H1 (cell line): ENCODE results near the gene BRPF1. TPM values are rescaled to one million over a fixed set of nuclear protein-coding genes. Genes with fewer than 3 reads are reported as not detected.

Source experiments
- FOSL1 ChIP-seq: IDR thresholded peaks from 2 replicates; pipeline ENCODE4 v1.6.1; 2011; ENCODE audit warnings: mild to moderate bottlenecking, low read depth, low read length, moderate library complexity; ENCODE audit not compliant: insufficient read depth
- RFX5 ChIP-seq: IDR thresholded peaks from 2 replicates; pipeline ENCODE4 v1.6.1; 2011; ENCODE audit warnings: low read depth, low read length, improper control_type of control experiment, borderline replicate concordance
- polyA plus RNA-seq, 7 experiments: library from polyadenylated mRNA; depleted of rRNA in 3 of 7; stranded (reverse) in 5 of 7; unstranded in 2 of 7; fragments of >200 nt in 5 of 7; fragments of 200-250 nt in 2 of 7; gene quantifications; 1 replicate in 5 of 7; 2 replicates in 1 of 7; 4 replicates in 1 of 7; pipeline versions ENCODE4 v1.2.1 to v1.2.3, GENCODE V29; 2011 to 2013; ENCODE audit warnings: missing spikeins in 2 of 7, mixed read lengths in 2 of 7
- total RNA-seq: library from RNA; stranded (reverse); fragmentation: NEBNext Ultra II Directional; extraction: Animal tissue kit (Norgen Biotek cat#: 25700); gene quantifications from 2 replicates; pipeline ENCODE4 v1.2.1, GENCODE V29; 2021

Gene BRPF1
- total and polyA plus RNA-seq, 2 of the 8 experiments (the other 6 are each of a cell fraction or from before 2014, with no cell fraction given), result 11.3 to 21.7 TPM

DNA sequence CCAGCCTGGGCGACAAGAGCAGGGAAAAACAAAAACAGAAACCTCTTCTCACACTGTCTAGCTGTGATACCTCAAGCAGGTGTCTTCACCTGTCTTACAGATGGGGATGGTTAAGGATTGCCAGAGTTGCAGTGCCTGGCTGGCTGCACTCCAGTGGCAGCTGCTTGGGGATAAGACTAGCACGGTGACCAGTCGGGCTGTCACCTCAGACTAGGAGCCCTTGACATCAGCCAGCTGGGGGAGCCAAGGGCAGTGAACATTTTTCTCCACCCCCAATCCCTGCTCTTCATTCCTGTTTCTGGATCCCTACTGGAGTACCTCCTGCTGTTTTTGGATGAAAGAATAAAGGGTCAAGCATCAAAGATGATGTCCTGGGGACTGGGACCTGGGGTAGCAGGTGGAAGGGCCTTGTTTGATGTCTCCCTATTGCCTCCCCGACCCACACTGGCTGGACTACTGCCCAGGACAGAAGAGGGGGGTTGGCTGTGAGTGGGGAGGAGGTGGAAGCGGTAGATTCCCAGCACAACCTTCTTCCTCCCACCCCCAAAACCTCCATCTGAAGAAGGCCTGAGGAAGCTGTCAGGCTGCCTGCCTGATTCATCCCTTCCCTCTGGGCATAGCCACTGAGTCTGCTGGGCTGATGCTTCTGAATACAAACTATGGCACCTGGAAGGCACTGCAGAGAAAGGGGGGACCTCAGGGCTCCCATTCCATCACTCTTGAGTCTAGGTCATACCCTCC, 34.9 kb upstream of the BRPF1 start (continued):
- TF ChIP-seq RFX5, result no peak
- TF ChIP-seq FOSL1, result no peak
